HUES6 (cell line): ENCODE measurements around the gene GATA2.

Experiments used
- H3K27ac ChIP-seq: 2 replicates; pipeline ENCODE4 v1.7.0; 2013; ENCODE audit warnings: low read depth, mild to moderate bottlenecking, low read length, inconsistent platforms
- H3K27me3 ChIP-seq: 2 replicates; pipeline ENCODE4 v1.6.1; 2013; ENCODE audit warnings: low read length; ENCODE audit not compliant: control insufficient read depth, insufficient read depth
- H3K36me3 ChIP-seq: 2 replicates; pipeline ENCODE4 v1.6.1; 2013; ENCODE audit warnings: low read length; ENCODE audit not compliant: control insufficient read depth, insufficient read depth
- H3K4me1 ChIP-seq: 2 replicates; pipeline ENCODE4 v1.6.1; 2013; ENCODE audit warnings: low read length; ENCODE audit not compliant: control insufficient read depth, insufficient read depth
- H3K4me3 ChIP-seq: 2 replicates; pipeline ENCODE4 v1.5.1; 2013; ENCODE audit warnings: low read depth, low read length
- H3K9ac ChIP-seq: one replicate; pipeline ENCODE4 v1.6.1; 2013; ENCODE audit warnings: mild to moderate bottlenecking, low read length
- H3K9me3 ChIP-seq: 2 replicates; pipeline ENCODE4 v1.6.1; 2013; ENCODE audit warnings: low read depth, low read length; ENCODE audit not compliant: control insufficient read depth, insufficient read depth

The GATA2 gene

DNA sequence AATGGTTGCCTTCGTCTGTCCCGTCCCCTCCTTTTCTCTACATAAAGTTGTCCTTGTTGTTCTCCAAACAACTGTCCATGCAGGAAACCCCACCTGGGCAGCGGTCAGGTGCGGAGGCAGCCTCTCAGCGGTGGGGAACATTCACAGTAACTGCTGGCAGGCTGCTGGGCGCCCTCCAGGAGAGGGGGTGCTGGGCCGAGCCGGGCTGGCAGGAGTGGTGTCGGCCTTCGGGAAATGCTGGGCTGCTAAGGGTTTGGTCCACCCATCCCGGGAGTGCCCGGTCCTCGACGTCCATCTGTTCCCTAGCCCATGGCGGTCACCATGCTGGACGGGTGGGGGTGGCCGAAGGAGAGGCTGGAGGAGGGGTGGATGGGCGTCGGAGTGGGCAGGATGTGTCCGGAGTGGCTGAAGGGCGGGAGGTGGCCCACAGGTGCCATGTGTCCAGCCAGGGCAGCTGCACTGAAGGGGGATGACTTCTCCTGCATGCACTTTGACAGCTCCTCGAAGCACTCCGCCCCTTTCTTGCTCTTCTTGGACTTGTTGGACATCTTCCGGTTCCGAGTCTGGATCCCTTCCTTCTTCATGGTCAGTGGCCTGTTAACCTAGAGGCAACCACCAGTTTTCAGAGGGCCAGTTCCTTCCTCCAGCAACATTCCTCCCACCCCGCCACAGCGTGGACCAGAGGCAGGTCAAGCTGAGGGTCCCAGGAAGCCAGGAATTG lies 12.1 kb downstream of the GATA2 start:
- Histone ChIP-seq H3K4me3 (no peak overlapping the region), H3K4me1 (peaks cover 40% of the 10 kb centered on the region), H3K9ac (no peak overlapping the region), H3K36me3 (no peaks in the 10 kb centered on the region), H3K27me3 (peaks cover 100% of the 10 kb centered on the region), H3K9me3 (no peaks in the 10 kb centered on the region), H3K27ac (no peak overlapping the region)

GRCh38 chr3:128480278-128480677 lies 12.7 kb downstream of the GATA2 start:
- H3K27ac ChIP-seq: no peak overlapping the region
- H3K4me3 ChIP-seq: no peak overlapping the region
- H3K4me1 ChIP-seq: peaks cover 34% of the 10 kb centered on the region
- H3K9me3 ChIP-seq: no peaks in the 10 kb centered on the region
- H3K36me3 ChIP-seq: no peaks in the 10 kb centered on the region
- no peak overlapping the region for H3K9ac ChIP-seq
- peaks cover 100% of the 10 kb centered on the region for H3K27me3 ChIP-seq

DNA sequence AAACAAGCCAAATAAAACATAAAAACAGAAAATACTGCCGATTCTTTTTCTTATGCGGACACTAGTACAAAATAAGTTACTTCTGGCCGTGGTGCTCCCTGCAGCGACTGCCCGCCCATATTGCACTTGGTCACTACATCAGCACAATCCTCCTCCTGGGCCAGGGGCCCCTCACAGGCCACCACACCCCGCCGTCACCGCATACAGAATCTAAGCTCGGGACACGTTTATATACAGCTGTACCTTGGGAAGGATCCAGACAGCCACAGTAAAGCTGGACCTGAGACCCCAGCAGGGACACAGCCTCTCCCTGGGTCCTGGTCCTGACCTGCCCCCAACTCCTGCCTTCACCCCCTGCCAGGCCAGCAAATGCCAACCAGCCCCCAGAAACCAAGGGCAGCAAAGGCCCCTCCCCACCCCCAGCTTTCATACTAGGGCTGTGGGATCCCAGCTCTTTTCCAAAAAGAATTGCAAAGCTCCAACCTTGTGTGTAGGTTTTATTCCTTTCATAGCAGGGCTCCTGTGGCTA lies 13.4 kb downstream of the GATA2 start:
- Histone ChIP-seq H3K27me3 (peaks cover 100% of the 10 kb centered on the region), H3K4me1 (peaks cover 29% of the 10 kb centered on the region), H3K27ac (no peak overlapping the region), H3K36me3 (no peaks in the 10 kb centered on the region), H3K4me3 (no peak overlapping the region), H3K9ac (no peak overlapping the region), H3K9me3 (no peaks in the 10 kb centered on the region)

GRCh38 chr3:128478576-128479506 lies 14.2 kb downstream of the GATA2 start:
- Histone ChIP-seq H3K4me3 (no peak overlapping the region), H3K4me1 (peaks cover 30% of the 10 kb centered on the region), H3K27me3 (peaks cover 100% of the 10 kb centered on the region), H3K9ac (no peak overlapping the region), H3K27ac (no peak overlapping the region), H3K36me3 (no peaks in the 10 kb centered on the region), H3K9me3 (no peaks in the 10 kb centered on the region)

DNA sequence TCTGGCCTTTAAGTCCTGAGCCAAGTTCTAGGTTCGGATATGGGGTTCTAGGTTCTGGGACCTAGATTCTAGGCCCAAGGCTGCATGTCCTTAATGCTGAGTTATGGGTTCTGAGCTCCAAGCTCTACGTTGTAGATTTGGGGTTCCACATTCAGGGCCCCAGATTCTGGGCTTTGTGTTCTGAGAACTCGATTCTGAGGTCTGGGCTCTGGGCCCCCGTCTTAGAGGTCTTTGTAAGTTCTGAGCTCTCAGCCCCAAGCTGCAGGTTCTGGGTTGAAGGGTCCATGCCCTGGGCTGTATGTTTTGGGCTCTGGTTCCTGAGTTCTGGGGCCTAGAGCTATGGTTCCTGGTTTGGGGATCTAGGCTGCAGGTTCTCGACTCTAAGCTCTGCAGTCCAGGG lies 16.3 kb downstream of the GATA2 start:
- H3K4me1 ChIP-seq: peaks cover 13% of the 10 kb centered on the region
- no peaks in the 10 kb centered on the region for H3K9me3 ChIP-seq
- H3K9ac ChIP-seq: no peak overlapping the region
- no peak overlapping the region for H3K4me3 ChIP-seq
- H3K36me3 ChIP-seq: no peaks in the 10 kb centered on the region
- H3K27ac ChIP-seq: no peak overlapping the region
- H3K27me3 ChIP-seq: peaks cover 100% of the 10 kb centered on the region

- no peak overlapping the region for H3K9ac ChIP-seq
- no peaks in the 10 kb centered on the region for H3K36me3 ChIP-seq
- no peaks in the 10 kb centered on the region for H3K9me3 ChIP-seq
- H3K4me1 ChIP-seq: peaks cover 13% of the 10 kb centered on the region
- no peak overlapping the region for H3K4me3 ChIP-seq
- H3K27ac ChIP-seq: no peak overlapping the region
- H3K27me3 ChIP-seq: peaks cover 100% of the 10 kb centered on the region
Measured at GRCh38 chr3:128475355-128475754, 17.6 kb downstream of the GATA2 start.

- no peak overlapping the region for H3K27ac ChIP-seq
- no peaks in the 10 kb centered on the region for H3K36me3 ChIP-seq
- peaks cover 13% of the 10 kb centered on the region for H3K4me1 ChIP-seq
Measured at GRCh38 chr3:128473737-128474136, 19.3 kb downstream of the GATA2 start.

DNA sequence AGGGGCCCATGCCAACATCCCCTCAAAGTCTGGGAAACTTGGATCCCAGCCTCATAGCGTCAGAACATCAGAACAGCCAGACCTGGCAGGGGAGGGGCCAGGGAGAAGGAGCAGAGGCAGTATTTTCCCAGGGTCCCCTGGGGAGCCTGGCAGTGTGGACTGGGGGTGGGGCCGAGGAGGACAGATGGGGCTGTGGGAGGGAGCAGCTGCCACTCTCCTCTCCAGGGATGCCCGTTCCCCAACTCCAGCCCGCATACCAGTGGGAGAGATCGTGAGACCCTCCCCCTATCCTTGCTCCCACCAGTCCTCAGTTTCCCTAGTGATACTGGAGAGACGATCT lies 19.9 kb downstream of the GATA2 start:
- Histone ChIP-seq H3K27me3 (peaks cover 95% of the 10 kb centered on the region), H3K9me3 (no peaks in the 10 kb centered on the region), H3K27ac (no peak overlapping the region), H3K4me1 (peaks cover 13% of the 10 kb centered on the region), H3K9ac (no peak overlapping the region), H3K36me3 (no peaks in the 10 kb centered on the region), H3K4me3 (no peak overlapping the region)

More at GRCh38 chr3:128473737-128474136, 19.3 kb downstream of the GATA2 start:
- Histone ChIP-seq H3K4me3 (no peak overlapping the region), H3K27me3 (peaks cover 95% of the 10 kb centered on the region), H3K9ac (no peak overlapping the region), H3K9me3 (no peaks in the 10 kb centered on the region)

DNA sequence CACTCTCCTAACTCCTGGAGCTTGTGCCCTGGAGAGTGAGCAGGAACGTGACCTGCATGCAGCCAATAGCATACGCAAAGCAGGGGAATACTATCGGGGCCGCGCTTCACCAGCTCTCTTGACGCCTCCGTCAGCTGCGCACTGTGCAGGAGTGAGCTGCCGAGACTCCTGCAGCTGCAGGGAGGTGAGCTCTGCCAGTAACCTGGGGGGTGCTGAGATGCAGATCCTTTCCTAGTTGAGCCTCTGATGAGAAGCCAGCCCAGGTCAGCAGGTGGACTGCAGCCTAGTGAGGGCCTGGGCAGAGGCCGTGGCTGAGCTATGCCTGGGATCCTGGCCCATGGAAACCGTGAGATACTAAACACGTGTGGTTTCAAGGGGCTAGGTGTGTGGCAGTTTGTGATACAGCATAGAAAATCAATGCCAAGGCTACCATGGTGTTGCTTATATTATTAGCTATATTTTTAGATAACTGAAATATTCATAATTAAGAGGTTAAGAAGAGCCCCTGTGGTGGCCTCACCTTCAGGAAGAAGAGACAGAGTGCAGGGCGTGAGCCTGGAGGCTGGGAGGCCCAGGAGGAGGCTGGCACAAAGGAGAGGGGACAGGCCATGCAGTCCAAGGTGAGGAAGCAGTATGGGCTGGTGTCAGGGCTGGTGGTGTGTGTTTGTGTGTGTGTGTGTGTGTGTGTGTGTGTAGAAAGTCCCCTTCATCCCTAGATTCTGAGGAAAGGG lies 20.4 kb downstream of the GATA2 start:
- Histone ChIP-seq H3K9ac (no peak overlapping the region), H3K27ac (no peak overlapping the region), H3K9me3 (no peaks in the 10 kb centered on the region), H3K4me3 (no peak overlapping the region), H3K27me3 (peaks cover 95% of the 10 kb centered on the region), H3K4me1 (peaks cover 13% of the 10 kb centered on the region), H3K36me3 (no peaks in the 10 kb centered on the region)

DNA sequence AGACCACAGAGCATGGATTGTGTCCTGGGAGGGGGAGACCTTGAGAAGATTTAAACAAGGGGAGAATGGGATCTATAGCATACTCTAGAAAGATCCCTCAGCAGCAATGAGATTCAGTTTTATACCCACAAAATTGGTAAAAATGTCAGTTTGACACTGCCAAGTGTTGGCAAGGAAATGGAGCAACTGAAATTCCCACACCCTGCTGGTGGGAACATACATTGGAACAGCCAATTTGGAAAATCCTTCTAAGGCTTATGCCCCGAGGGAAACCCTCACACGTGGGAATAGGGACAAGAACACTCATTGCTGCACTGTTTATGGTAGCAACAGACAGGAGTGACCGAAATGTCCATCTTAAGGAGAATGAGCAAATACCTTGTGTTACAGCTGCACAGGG lies 21.3 kb downstream of the GATA2 start:
- Histone ChIP-seq H3K9me3 (no peaks in the 10 kb centered on the region), H3K36me3 (no peaks in the 10 kb centered on the region), H3K4me1 (peaks cover 13% of the 10 kb centered on the region), H3K4me3 (no peak overlapping the region), H3K27me3 (peaks cover 95% of the 10 kb centered on the region), H3K9ac (no peak overlapping the region), H3K27ac (no peak overlapping the region)
